Measurements from ENCODE around the gene HES4. TPM values are rescaled to one million over a fixed set of nuclear protein-coding genes. Genes with fewer than 3 reads are reported as not detected.

The HES4 gene
- total RNA-seq, 1 experiment from 2014 or later, result 145 TPM

DNA sequence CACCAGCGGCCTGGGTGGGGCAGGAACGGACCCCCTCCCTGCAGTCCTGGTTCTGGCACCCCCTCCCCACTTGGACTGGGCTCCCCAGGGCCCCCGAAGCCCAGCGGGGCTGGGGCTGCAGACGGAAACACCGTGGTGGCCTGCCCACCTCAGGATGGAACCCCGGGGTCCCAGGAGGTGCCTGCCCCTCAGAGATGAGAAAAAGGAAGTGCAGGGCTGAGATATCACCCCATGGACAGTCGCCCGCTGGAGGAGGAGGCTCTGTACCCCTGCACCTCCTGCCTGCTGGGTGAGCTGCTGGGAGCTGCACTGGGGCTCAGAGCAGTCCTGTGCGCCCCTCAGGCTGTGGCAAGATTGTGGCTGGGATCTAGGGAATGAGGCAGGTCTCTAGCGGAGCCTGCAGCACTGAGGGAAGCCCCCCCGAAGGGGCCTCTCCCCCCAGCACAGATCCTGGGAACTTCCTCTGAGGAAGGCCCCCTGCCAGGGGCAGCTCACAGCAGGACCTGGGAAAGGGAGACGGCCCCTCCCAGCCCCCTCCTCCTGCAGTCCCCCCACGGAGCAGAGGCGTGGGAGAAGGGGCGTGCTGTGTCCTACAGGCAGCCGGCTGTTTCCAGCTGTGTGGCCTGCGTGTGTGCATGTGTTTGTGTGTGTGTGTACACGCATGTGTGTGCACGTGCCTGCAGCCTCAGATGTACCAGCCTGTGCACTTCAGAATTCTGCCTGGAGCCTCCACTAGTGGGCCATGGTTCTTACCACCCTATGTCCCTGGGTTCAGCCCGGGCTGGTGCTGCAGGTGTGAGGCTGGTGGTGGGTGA, 26.9 kb upstream of the HES4 start:
- TF ChIP-seq SRF (IDR thresholded peaks at IDR 0.05; ENCODE audit: low read depth), result no peak
- TF ChIP-seq POLR2A (IDR thresholded peaks at IDR 0.05; ENCODE audit: borderline replicate concordance, extremely low read depth, insufficient read depth, insufficient read length), result no peak
- TF ChIP-seq TCF7L2 (IDR thresholded peaks at IDR 0.05; ENCODE audit: borderline replicate concordance, extremely low read depth, insufficient read depth, insufficient read length), result no peak
- no peak for TF ChIP-seq RAD21 (IDR thresholded peaks at IDR 0.05; ENCODE audit: low read depth)
- no peak for TF ChIP-seq FOSL1 (IDR thresholded peaks at IDR 0.05; ENCODE audit: low read depth)
- TF ChIP-seq, protein P1, sequence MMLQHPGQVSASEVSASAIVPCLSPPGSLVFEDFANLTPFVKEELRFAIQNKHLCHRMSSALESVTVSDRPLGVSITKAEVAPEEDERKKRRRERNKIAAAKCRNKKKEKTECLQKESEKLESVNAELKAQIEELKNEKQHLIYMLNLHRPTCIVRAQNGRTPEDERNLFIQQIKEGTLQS (IDR thresholded peaks at IDR 0.05), result no peak
- TF ChIP-seq SIN3A (IDR thresholded peaks at IDR 0.05; ENCODE audit: low read depth), result no peak
- TF ChIP-seq, protein P2, sequence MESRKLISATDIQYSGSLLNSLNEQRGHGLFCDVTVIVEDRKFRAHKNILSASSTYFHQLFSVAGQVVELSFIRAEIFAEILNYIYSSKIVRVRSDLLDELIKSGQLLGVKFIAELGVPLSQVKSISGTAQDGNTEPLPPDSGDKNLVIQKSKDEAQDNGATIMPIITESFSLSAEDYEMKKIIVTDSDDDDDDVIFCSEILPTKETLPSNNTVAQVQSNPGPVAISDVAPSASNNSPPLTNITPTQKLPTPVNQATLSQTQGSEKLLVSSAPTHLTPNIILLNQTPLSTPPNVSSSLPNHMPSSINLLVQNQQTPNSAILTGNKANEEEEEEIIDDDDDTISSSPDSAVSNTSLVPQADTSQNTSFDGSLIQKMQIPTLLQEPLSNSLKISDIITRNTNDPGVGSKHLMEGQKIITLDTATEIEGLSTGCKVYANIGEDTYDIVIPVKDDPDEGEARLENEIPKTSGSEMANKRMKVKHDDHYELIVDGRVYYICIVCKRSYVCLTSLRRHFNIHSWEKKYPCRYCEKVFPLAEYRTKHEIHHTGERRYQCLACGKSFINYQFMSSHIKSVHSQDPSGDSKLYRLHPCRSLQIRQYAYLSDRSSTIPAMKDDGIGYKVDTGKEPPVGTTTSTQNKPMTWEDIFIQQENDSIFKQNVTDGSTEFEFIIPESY (IDR thresholded peaks at IDR 0.05; ENCODE audit: extremely low read depth, insufficient replicate concordance, low read length), result no peak
- no peak for TF ChIP-seq ELF1 (IDR thresholded peaks at IDR 0.05; ENCODE audit: borderline replicate concordance, low read depth)
- TF ChIP-seq, protein P3, sequence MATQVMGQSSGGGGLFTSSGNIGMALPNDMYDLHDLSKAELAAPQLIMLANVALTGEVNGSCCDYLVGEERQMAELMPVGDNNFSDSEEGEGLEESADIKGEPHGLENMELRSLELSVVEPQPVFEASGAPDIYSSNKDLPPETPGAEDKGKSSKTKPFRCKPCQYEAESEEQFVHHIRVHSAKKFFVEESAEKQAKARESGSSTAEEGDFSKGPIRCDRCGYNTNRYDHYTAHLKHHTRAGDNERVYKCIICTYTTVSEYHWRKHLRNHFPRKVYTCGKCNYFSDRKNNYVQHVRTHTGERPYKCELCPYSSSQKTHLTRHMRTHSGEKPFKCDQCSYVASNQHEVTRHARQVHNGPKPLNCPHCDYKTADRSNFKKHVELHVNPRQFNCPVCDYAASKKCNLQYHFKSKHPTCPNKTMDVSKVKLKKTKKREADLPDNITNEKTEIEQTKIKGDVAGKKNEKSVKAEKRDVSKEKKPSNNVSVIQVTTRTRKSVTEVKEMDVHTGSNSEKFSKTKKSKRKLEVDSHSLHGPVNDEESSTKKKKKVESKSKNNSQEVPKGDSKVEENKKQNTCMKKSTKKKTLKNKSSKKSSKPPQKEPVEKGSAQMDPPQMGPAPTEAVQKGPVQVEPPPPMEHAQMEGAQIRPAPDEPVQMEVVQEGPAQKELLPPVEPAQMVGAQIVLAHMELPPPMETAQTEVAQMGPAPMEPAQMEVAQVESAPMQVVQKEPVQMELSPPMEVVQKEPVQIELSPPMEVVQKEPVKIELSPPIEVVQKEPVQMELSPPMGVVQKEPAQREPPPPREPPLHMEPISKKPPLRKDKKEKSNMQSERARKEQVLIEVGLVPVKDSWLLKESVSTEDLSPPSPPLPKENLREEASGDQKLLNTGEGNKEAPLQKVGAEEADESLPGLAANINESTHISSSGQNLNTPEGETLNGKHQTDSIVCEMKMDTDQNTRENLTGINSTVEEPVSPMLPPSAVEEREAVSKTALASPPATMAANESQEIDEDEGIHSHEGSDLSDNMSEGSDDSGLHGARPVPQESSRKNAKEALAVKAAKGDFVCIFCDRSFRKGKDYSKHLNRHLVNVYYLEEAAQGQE (IDR thresholded peaks at IDR 0.05; ENCODE audit: low read depth), result no peak
- TF ChIP-seq, protein P4, sequence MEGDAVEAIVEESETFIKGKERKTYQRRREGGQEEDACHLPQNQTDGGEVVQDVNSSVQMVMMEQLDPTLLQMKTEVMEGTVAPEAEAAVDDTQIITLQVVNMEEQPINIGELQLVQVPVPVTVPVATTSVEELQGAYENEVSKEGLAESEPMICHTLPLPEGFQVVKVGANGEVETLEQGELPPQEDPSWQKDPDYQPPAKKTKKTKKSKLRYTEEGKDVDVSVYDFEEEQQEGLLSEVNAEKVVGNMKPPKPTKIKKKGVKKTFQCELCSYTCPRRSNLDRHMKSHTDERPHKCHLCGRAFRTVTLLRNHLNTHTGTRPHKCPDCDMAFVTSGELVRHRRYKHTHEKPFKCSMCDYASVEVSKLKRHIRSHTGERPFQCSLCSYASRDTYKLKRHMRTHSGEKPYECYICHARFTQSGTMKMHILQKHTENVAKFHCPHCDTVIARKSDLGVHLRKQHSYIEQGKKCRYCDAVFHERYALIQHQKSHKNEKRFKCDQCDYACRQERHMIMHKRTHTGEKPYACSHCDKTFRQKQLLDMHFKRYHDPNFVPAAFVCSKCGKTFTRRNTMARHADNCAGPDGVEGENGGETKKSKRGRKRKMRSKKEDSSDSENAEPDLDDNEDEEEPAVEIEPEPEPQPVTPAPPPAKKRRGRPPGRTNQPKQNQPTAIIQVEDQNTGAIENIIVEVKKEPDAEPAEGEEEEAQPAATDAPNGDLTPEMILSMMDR (IDR thresholded peaks at IDR 0.05 in 2 of 3, conservative IDR thresholded peaks at IDR 0.05 in 1 of 3; ENCODE audit: borderline replicate concordance in 1 of 3, insufficient read depth in 1 of 3, low read depth in 2 of 3, low read length in 2 of 3), result no peak
- TF ChIP-seq JUND (IDR thresholded peaks at IDR 0.05), result no peak
- no peak for TF ChIP-seq CEBPB (IDR thresholded peaks at IDR 0.05; ENCODE audit: low read depth)
- no peak for TF ChIP-seq EGR1 (IDR thresholded peaks at IDR 0.05; ENCODE audit: low read depth)
- no peak for TF ChIP-seq CBX3 (IDR thresholded peaks at IDR 0.05; ENCODE audit: low read depth)
- TF ChIP-seq ZNF274 (IDR thresholded peaks at IDR 0.05; ENCODE audit: low read depth, low read length), result no peak
- no peak for TF ChIP-seq EZH2 (IDR thresholded peaks at IDR 0.05)
- TF ChIP-seq YY1 (IDR thresholded peaks at IDR 0.05; ENCODE audit: extremely low read depth, insufficient replicate concordance, low read depth, low read length), result no peak
- Histone ChIP-seq H3K79me2 (ENCODE audit: insufficient read depth, low read length) (peaks cover 76% of the 10 kb centered on the region), H3K9ac (ENCODE audit: low read length) (no peak overlapping the region)

More for the DNA sequence above, 26.9 kb upstream of the HES4 start:
- no peaks in the 10 kb centered on the region for H3K9me3 ChIP-seq (ENCODE audit: control insufficient read depth in 1 of 2, insufficient read depth in 1 of 2, low read depth in 1 of 2, low read length in 2 of 2)
- no peaks in the 10 kb centered on the region for H4K20me1 ChIP-seq (ENCODE audit: insufficient read depth)
- ATAC-seq (no peak), DNase-seq (ENCODE audit: low read depth, low spot score) (no peak)
- H3K9me2 ChIP-seq (ENCODE audit: insufficient read depth), result no peaks in the 10 kb centered on the region
- BruUV-seq (replicated peaks), result no TSS peak
- H2AFZ ChIP-seq (ENCODE audit: low read depth, low read length, poor library complexity, severe bottlenecking), result no peak overlapping the region
- peaks cover 0 to 23% of the 10 kb centered on the region in 2 experiments; a peak in 2 of 4 replicates for H3K36me3 ChIP-seq (ENCODE audit: control insufficient read depth in 1 of 2, insufficient read depth in 2 of 2, low read length in 2 of 2)
- intact Hi-C loops (cut with micrococcal nuclease), result no loop called here
- ChIA-PET CTCF (no interaction called here), RAD21 (ENCODE audit: low non-redundant PET in 1 of 2, low total read pairs in 2 of 2, uncharacterized antibody in 2 of 2, unreplicated experiment in 2 of 2) (no interaction called here), POLR2A (no interaction called here)
- no peaks in the 10 kb centered on the region for H3K27me3 ChIP-seq (ENCODE audit: insufficient read depth, low read length)
- H3K4me1 ChIP-seq (ENCODE audit: control insufficient read depth in 1 of 2, insufficient read depth in 2 of 2, low read length in 2 of 2), result peaks cover 29 to 42% of the 10 kb centered on the region in 2 experiments
- no peak overlapping the region for H3K27ac ChIP-seq (ENCODE audit: low read depth, low read length)
- H3K4me2 ChIP-seq (ENCODE audit: low read length), result no peak overlapping the region
- H3K4me3 ChIP-seq (replicated peaks in 1 of 2; ENCODE audit: low read depth in 1 of 2, low read length in 2 of 2), result no peak overlapping the region

Data from HCT116 (cell line).